Neural cell (in vitro differentiated cells): ENCODE measurements around the gene RPL18A.

Experiments
- CTCF ChIP-seq: fragments of 450-650 bp; IDR thresholded peaks from 2 replicates; pipeline ENCODE4 v1.5.1; 2014; ENCODE audit warnings: antibody characterized with exemption, mild to moderate bottlenecking, moderate library complexity; ENCODE audit not compliant: poor library complexity, severe bottlenecking
- EZH2 ChIP-seq: fragments of 200-600, 300-800 bp; shearing (Covaris generic), sonication (generic); IDR thresholded peaks from 2 replicates; pipeline ENCODE4 v1.6.1; 2014; ENCODE audit warnings: antibody characterized with exemption, low read length, borderline replicate concordance, mild to moderate bottlenecking; ENCODE audit not compliant: insufficient read depth, poor library complexity, severe bottlenecking

- TF ChIP-seq CTCF (no peak), EZH2 (no peak)
Observed at GRCh38 chr19:17841810-17842662, 17.7 kb upstream of the RPL18A start.
